HepG2 (cell line): ENCODE data around the gene CRYZ. TPM values are rescaled to one million over a fixed set of nuclear protein-coding genes. Genes with fewer than 3 reads are reported as not detected.

ENCODE experiments used
- ATAC-seq: fragments of 200-7000 bp; cut with Tn5 transposase; 3 replicates; pipeline ENCODE4 v1.9.1; 2020; ENCODE audit warnings: mild to moderate bottlenecking, moderate library complexity
- BruUV-seq: library from RNA; stranded (reverse); fragments of 400-500 nt; replicated peaks from 2 replicates; lab custom pipeline; 2021; lab: Mats Ljungman, UMichigan
- CTCF ChIA-PET: fragments of 300-600 bp; formaldehyde crosslinking; extraction: SDS; loops from one replicate; lab custom pipeline; 2021; ENCODE audit warnings: low total read pairs, inconsistent platforms, low intra/inter-chr PET ratio; lab: Yijun Ruan, JAX
- POLR2A ChIA-PET: fragments of 350-600 bp; sonication (Branson Sonifier 250); formaldehyde crosslinking; loops from one replicate; lab custom pipeline; 2020; ENCODE audit warnings: antibody characterized with exemption, inconsistent platforms; lab: Yijun Ruan, JAX
- DNase-seq: peaks from one replicate; pipeline ENCODE4 v3.0.0-alpha.2; 2015; ENCODE audit warnings: low spot score
- FAIRE-seq: peaks from 3 replicates; lab custom pipeline; 2011; peaks lifted over from hg19 to GRCh38; lab: Jason Lieb, UNC
- H2AFZ ChIP-seq: one replicate; pipeline ENCODE4 v1.6.1; 2011; ENCODE audit warnings: low read length, inconsistent platforms
- H3K27ac ChIP-seq: fragments of 300-600 bp; 3 replicates; pipeline ENCODE4 v1.8.0; 2011; ENCODE audit warnings: mixed run types, mild to moderate bottlenecking, mixed read lengths, low read length, inconsistent platforms; ENCODE audit not compliant: insufficient read depth; ENCODE audit errors: extremely low read length
- H3K27me3 ChIP-seq, 2 experiments: fragments of 200-600 bp in 1 of 2; 2 replicates in 1 of 2; 3 replicates in 1 of 2; pipeline versions ENCODE4 v1.6.0 to v1.8.0; 2011; ENCODE audit warnings: low read length in 2 of 2, mild to moderate bottlenecking in 2 of 2, moderate library complexity in 2 of 2, inconsistent platforms in 1 of 2; ENCODE audit not compliant: insufficient read depth in 2 of 2, control insufficient read depth in 1 of 2
- H3K36me3 ChIP-seq, 2 experiments: fragments of 200-600 bp in 1 of 2; replicated peaks in 1 of 2; 2 replicates in 1 of 2; 3 replicates in 1 of 2; pipeline versions ENCODE4 v1.5.1 to v1.8.0; 2011; ENCODE audit warnings: low read length in 2 of 2, inconsistent platforms in 1 of 2; ENCODE audit not compliant: insufficient read depth in 2 of 2, control insufficient read depth in 1 of 2
- H3K4me1 ChIP-seq: 2 replicates; pipeline ENCODE4 v1.5.1; 2012; ENCODE audit warnings: low read length, inconsistent platforms; ENCODE audit not compliant: insufficient read depth
- H3K4me2 ChIP-seq: 2 replicates; pipeline ENCODE4 v1.6.0; 2011; ENCODE audit warnings: low read depth, low read length, inconsistent platforms
- H3K4me3 ChIP-seq, 3 experiments: fragments of 200-600 bp in 1 of 3; sonication (generic), shearing (Covaris generic) in 1 of 3; replicated peaks in 1 of 3; 2 replicates each; pipeline ENCODE4 v1.5.1; 2011 to 2016; ENCODE audit warnings: low read length in 3 of 3, inconsistent platforms in 2 of 3, low read depth in 2 of 3, mild to moderate bottlenecking in 2 of 3, control low read depth in 1 of 3, mixed read lengths in 1 of 3; ENCODE audit not compliant: insufficient read depth in 1 of 3
- H3K79me2 ChIP-seq: one replicate; pipeline ENCODE4 v1.6.1; 2011; ENCODE audit warnings: low read length, inconsistent platforms; ENCODE audit not compliant: insufficient read depth
- H3K9ac ChIP-seq: 2 replicates; pipeline ENCODE4 v1.6.0; 2011; ENCODE audit warnings: mild to moderate bottlenecking, low read depth, low read length, inconsistent platforms; ENCODE audit not compliant: insufficient read depth
- H3K9me3 ChIP-seq: 2 replicates; pipeline ENCODE4 v1.5.1; 2012; ENCODE audit warnings: mild to moderate bottlenecking, low read length
- H4K20me1 ChIP-seq: 2 replicates; pipeline ENCODE4 v1.6.0; 2011; ENCODE audit warnings: inconsistent platforms, mild to moderate bottlenecking, low read length, moderate library complexity; ENCODE audit not compliant: insufficient read depth
- BCLAF1 ChIP-seq: fragments of 450-650 bp; IDR thresholded peaks from 2 replicates; pipeline ENCODE4 v1.6.1; 2017; ENCODE audit warnings: mild to moderate bottlenecking
- KLF6 ChIP-seq: IDR thresholded peaks from 2 replicates; pipeline ENCODE4 v1.8.0; 2016; ENCODE audit warnings: missing biosample characterization, missing genetic modification reagents
- REPIN1 ChIP-seq: sonication (generic); formaldehyde crosslinking; IDR thresholded peaks from 2 replicates; pipeline ENCODE4 v1.8.0; 2022; ENCODE audit warnings: missing genetic modification reagents, low read depth, mild to moderate bottlenecking, borderline replicate concordance
- SMARCE1 ChIP-seq: fragments of 450-650 bp; IDR thresholded peaks from 2 replicates; pipeline ENCODE4 v1.6.1; 2017; ENCODE audit warnings: borderline replicate concordance
- SYNCRIP ChIP-seq: fragments of 200-400 bp; formaldehyde crosslinking; IDR thresholded peaks from 2 replicates; pipeline ENCODE4 v1.6.1; 2018; ENCODE audit warnings: mild to moderate bottlenecking, low read depth, low read length; ENCODE audit not compliant: insufficient read depth
- ZFP62 ChIP-seq: sonication (generic); formaldehyde crosslinking; IDR thresholded peaks from 2 replicates; pipeline ENCODE4 v1.4.0; 2020; ENCODE audit warnings: missing genetic modification reagents
- ZNF362 ChIP-seq: sonication (generic); formaldehyde crosslinking; IDR thresholded peaks from 2 replicates; pipeline ENCODE4 v1.4.0; 2020; ENCODE audit warnings: missing genetic modification reagents, mild to moderate bottlenecking, borderline replicate concordance
- ZNF501 ChIP-seq: sonication (generic); formaldehyde crosslinking; IDR thresholded peaks from 2 replicates; pipeline ENCODE4 v1.5.1; 2020; ENCODE audit warnings: mild to moderate bottlenecking, moderate library complexity, missing genetic modification reagents
- ZNF557 ChIP-seq: sonication (generic); formaldehyde crosslinking; IDR thresholded peaks from 2 replicates; pipeline ENCODE4 v1.4.0; 2020; ENCODE audit warnings: missing genetic modification reagents
- ZNF616 ChIP-seq: sonication (generic); formaldehyde crosslinking; IDR thresholded peaks from 2 replicates; pipeline ENCODE4 v1.5.0; 2020; ENCODE audit warnings: low read depth, mild to moderate bottlenecking, missing genetic modification reagents
- WGBS: methylation state at CpG from one replicate; pipeline ENCODE4 v1.1.6; 2017; ENCODE audit warnings: low lambda C conversion rate; 5-methylcytosine and 5-hydroxymethylcytosine counted together
- in situ Hi-C: cut with HindIII; loops from 2 replicates; pipeline ENCODE4 v1.10.0; 2017; ENCODE audit warnings: low pct_unique_long_range_greater_than_20kb; ENCODE audit not compliant: extremely low pct_ligation_motif_present
- intact Hi-C: fragments of 100-400 bp; cut with micrococcal nuclease; formaldehyde crosslinking; loops from one replicate; pipeline ENCODE4 v1.10.0; 2022; ENCODE audit not compliant: unreplicated experiment
- polyA plus RNA-seq, 8 experiments: library from polyadenylated mRNA; depleted of rRNA in 3 of 8; stranded (reverse) in 7 of 8; unstranded in 1 of 8; fragments of >200 nt; fragmentation: Illumina TruSeq in 4 of 8; extraction: Trizol in 4 of 8; gene quantifications; 2 replicates each; pipeline versions ENCODE4 v1.2.1 to v1.2.3, GENCODE V29; 2011 to 2016; ENCODE audit warnings: low read depth in 4 of 8, missing spikeins in 1 of 8, mixed read lengths in 1 of 8; ENCODE audit not compliant: insufficient read depth in 1 of 8
- total RNA-seq, 5 experiments: library from RNA; depleted of rRNA; stranded (reverse); fragments of >200 nt; fragmentation: Illumina TruSeq; extraction: Trizol; gene quantifications; 2 replicates each; pipeline ENCODE4 v1.2.3, GENCODE V29; 2016; ENCODE audit warnings: low read depth in 1 of 5

Gene CRYZ
- total and polyA plus RNA-seq, 2 of the 13 experiments (the other 11 are each of a cell fraction or from before 2014, with no cell fraction given): 115 to 211 TPM

GRCh38 chr1:74712881-74713280 is 20.0 kb downstream of the CRYZ start:
- no peak overlapping the region for H3K4me3 ChIP-seq
- peaks cover 3% of the 10 kb centered on the region; the same call in 1 of the 2 replicates for H4K20me1 ChIP-seq
- intact Hi-C loops (no loop called here), in situ Hi-C loops (no loop called here)
- no peaks in the 10 kb centered on the region for H3K27me3 ChIP-seq
- CTCF ChIA-PET: no interaction called here
- ATAC-seq: no peak
- POLR2A ChIA-PET: no interaction called here
- H3K79me2 ChIP-seq: peaks cover 2% of the 10 kb centered on the region
- TF ChIP-seq SMARCE1 (no peak), SYNCRIP (no peak), BCLAF1 (no peak)
- FAIRE-seq: no peak
- no TSS peak for BruUV-seq
- no peak overlapping the region for H3K27ac ChIP-seq
- H3K9ac ChIP-seq: no peak overlapping the region
- H3K4me2 ChIP-seq: no peak overlapping the region
- no peak for DNase-seq
- WGBS: 82% methylated on average over 1 of the region's 1 CpG
- no peaks in the 10 kb centered on the region for H3K4me1 ChIP-seq
- H3K36me3 ChIP-seq: peaks cover 23 to 89% of the 10 kb centered on the region in 2 experiments
- H3K9me3 ChIP-seq: no peaks in the 10 kb centered on the region
- no peak overlapping the region for H2AFZ ChIP-seq

GRCh38 chr1:74703386-74704182 is 29.3 kb downstream of the CRYZ start:
- in situ Hi-C loops: no loop called here
- H3K4me3 ChIP-seq: no peak overlapping the region
- no peak for FAIRE-seq
- intact Hi-C loops: no loop called here
- H3K9me3 ChIP-seq: no peaks in the 10 kb centered on the region
- H3K27ac ChIP-seq: no peak overlapping the region
- no peaks in the 10 kb centered on the region for H3K4me1 ChIP-seq
- DNase-seq: no peak
- H3K27me3 ChIP-seq: no peaks in the 10 kb centered on the region; a peak in 1 of 5 replicates
- no peak overlapping the region for H3K4me2 ChIP-seq
- H3K9ac ChIP-seq: no peak overlapping the region
- no peak overlapping the region for H2AFZ ChIP-seq
- no peak for ATAC-seq
- POLR2A ChIA-PET: interaction anchor here (1.0 kb wide), 1 partner anchor 28 kb away, joined by 3 read pairs; no protein-coding TSS in a partner anchor
- H4K20me1 ChIP-seq: no peaks in the 10 kb centered on the region
- peaks cover 8 to 49% of the 10 kb centered on the region in 2 experiments for H3K36me3 ChIP-seq
- BruUV-seq: no TSS peak
- H3K79me2 ChIP-seq: no peaks in the 10 kb centered on the region
- CTCF ChIA-PET: no interaction called here
- WGBS: 99% methylated on average over 6 of the region's 6 CpGs
- TF ChIP-seq ZFP62 (CRISPR knock-in tag): no peak
- no peak for TF ChIP-seq ZNF616 (CRISPR knock-in tag)
- no peak for TF ChIP-seq ZNF557 (CRISPR knock-in tag)
- TF ChIP-seq KLF6 (CRISPR knock-in tag): no peak
- TF ChIP-seq ZNF501 (CRISPR knock-in tag): no peak
- no peak for TF ChIP-seq REPIN1 (CRISPR knock-in tag)
- no peak for TF ChIP-seq ZNF362 (CRISPR knock-in tag)
